Lung (tissue), 13 donors: ENCODE data around the gene VARS1. TPM values are rescaled to one million over a fixed set of nuclear protein-coding genes. Genes with fewer than 3 reads are reported as not detected.

Source experiments
- ATAC-seq: fragments of 200-7000 bp; cut with Tn5 transposase; one replicate; pipeline ENCODE4 v1.9.1; 2020; ENCODE audit warnings: moderate number of reproducible peaks; ENCODE audit not compliant: insufficient read depth, low FRiP score
- DNase-seq, 3 donors: peaks; one replicate each; pipeline ENCODE4 v3.0.0-alpha.2; 2013 to 2017
- H3K27ac ChIP-seq, 2 donors: one replicate each; pipeline ENCODE4 v1.5.1; 2013; ENCODE audit warnings: mild to moderate bottlenecking in 2 of 2, moderate library complexity in 2 of 2, control low read depth in 1 of 2, inconsistent platforms in 1 of 2, low read depth in 1 of 2, low read length in 1 of 2
- H3K27me3 ChIP-seq, 3 donors: one replicate each; pipeline ENCODE4 v1.5.1; 2013; ENCODE audit warnings: low read length in 2 of 3; ENCODE audit not compliant: control insufficient read depth in 3 of 3, insufficient read depth in 3 of 3
- H3K36me3 ChIP-seq, 4 donors: one replicate each; pipeline ENCODE4 v1.5.1; 2013; ENCODE audit warnings: low read length in 4 of 4, mild to moderate bottlenecking in 1 of 4, moderate library complexity in 1 of 4; ENCODE audit not compliant: control insufficient read depth in 4 of 4, insufficient read depth in 4 of 4
- H3K4me1 ChIP-seq, 5 donors: one replicate each; pipeline ENCODE4 v1.5.1; 2013; ENCODE audit warnings: low read length in 5 of 5, mild to moderate bottlenecking in 2 of 5, moderate library complexity in 1 of 5; ENCODE audit not compliant: control insufficient read depth in 5 of 5, insufficient read depth in 5 of 5
- H3K4me3 ChIP-seq: one replicate; pipeline ENCODE4 v1.5.1; 2013; ENCODE audit warnings: mild to moderate bottlenecking, control low read depth, moderate library complexity
- H3K9ac ChIP-seq, 2 donors: one replicate each; pipeline ENCODE4 v1.5.1; 2013; ENCODE audit warnings: low read length in 2 of 2, control low read depth in 1 of 2; ENCODE audit not compliant: insufficient read depth in 1 of 2
- H3K9me3 ChIP-seq, 4 donors: one replicate each; pipeline ENCODE4 v1.5.1; 2013; ENCODE audit warnings: low read length in 3 of 4, mild to moderate bottlenecking in 1 of 4, moderate library complexity in 1 of 4; ENCODE audit not compliant: control insufficient read depth in 4 of 4, insufficient read depth in 3 of 4
- WGBS, 2 donors: extraction: QIAGEN DNeasy Blood & Tissue Kit; methylation state at CpG; one replicate each; pipeline ENCODE4 v1.1.7; 2013; 5-methylcytosine and 5-hydroxymethylcytosine counted together
- polyA plus RNA-seq, 2 donors: library from polyadenylated mRNA; stranded (reverse); fragments of 200-250 nt; gene quantifications; one replicate each; pipeline ENCODE4 v1.2.1, GENCODE V29; 2013
- small RNA-seq: library from RNA; depleted of rRNA; stranded (forward); fragments of <200 nt; gene quantifications from one replicate; pipeline ENCODE3, GENCODE V24; 2014; ENCODE audit warnings: low replicate concordance
- total RNA-seq, 2 donors: library from RNA; depleted of rRNA in 1 of 2; stranded (reverse); fragments of >200 nt in 1 of 2; gene quantifications; one replicate each; pipeline ENCODE4 v1.2.1, GENCODE V29; 2014 to 2021
- TF ChIP-seq, protein P1 (sequence below): IDR thresholded peaks from 2 replicates; pipeline ENCODE4 v1.5.1; 2012; ENCODE audit warnings: mild to moderate bottlenecking; ENCODE audit errors: control extremely low read depth, extremely low read depth
- donor health status: control.
- donor health status: control.
- donor health status: Bipolar disorder and iron deficiency.
- donor health status: healthy.
- donor health status: DM: yes; HTN: yes; CAD: no.

The VARS1 gene
- total and polyA plus RNA-seq, 4 donors: 32.2 to 95.4 (median 41.0) TPM

DNA sequence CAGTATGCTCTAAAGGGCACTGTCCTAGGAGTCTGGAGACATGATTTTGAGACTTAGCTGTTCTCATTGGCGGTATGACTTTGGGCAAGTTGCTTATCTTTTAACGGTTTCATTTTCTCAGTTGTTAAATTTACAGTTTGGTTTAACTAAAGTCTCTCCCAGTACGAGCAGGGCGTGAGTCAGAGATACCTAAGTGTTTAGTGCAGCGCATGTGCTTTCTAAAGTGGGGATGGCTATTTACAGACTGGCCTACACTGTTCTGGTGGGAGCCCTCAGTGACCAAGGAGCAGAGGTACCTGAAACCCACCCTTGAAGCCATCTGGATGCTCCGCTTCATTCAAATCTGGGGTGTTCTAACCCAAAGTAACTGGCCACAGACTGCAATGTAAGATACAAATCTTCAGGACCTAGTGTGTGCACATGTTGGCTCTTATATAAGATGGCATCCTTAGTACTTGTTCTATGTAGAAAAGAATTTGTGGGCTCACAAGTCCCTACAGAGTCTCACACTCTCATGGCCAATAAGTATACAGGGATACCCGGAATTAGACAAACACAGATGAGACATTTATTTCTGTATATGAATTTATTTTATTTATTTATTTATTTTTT lies 45.0 kb downstream of the VARS1 start:
- DNase-seq (no peak), ATAC-seq (no peak)
- H3K9me3 ChIP-seq: no peaks in the 10 kb centered on the region
- no peak overlapping the region for H3K27ac ChIP-seq
- H3K4me3 ChIP-seq: no peak overlapping the region
- H3K27me3 ChIP-seq: no peaks in the 10 kb centered on the region
- TF ChIP-seq, protein P1, sequence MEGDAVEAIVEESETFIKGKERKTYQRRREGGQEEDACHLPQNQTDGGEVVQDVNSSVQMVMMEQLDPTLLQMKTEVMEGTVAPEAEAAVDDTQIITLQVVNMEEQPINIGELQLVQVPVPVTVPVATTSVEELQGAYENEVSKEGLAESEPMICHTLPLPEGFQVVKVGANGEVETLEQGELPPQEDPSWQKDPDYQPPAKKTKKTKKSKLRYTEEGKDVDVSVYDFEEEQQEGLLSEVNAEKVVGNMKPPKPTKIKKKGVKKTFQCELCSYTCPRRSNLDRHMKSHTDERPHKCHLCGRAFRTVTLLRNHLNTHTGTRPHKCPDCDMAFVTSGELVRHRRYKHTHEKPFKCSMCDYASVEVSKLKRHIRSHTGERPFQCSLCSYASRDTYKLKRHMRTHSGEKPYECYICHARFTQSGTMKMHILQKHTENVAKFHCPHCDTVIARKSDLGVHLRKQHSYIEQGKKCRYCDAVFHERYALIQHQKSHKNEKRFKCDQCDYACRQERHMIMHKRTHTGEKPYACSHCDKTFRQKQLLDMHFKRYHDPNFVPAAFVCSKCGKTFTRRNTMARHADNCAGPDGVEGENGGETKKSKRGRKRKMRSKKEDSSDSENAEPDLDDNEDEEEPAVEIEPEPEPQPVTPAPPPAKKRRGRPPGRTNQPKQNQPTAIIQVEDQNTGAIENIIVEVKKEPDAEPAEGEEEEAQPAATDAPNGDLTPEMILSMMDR: no peak
- WGBS, 2 donors: 89 to 97% methylated on average over 7 of the region's 7 CpGs
- H3K36me3 ChIP-seq: peaks cover 0 to 5% (median 2%) of the 10 kb centered on the region in 4 donors
- H3K4me1 ChIP-seq: no peaks in the 10 kb centered on the region
- H3K9ac ChIP-seq: no peak overlapping the region

DNA sequence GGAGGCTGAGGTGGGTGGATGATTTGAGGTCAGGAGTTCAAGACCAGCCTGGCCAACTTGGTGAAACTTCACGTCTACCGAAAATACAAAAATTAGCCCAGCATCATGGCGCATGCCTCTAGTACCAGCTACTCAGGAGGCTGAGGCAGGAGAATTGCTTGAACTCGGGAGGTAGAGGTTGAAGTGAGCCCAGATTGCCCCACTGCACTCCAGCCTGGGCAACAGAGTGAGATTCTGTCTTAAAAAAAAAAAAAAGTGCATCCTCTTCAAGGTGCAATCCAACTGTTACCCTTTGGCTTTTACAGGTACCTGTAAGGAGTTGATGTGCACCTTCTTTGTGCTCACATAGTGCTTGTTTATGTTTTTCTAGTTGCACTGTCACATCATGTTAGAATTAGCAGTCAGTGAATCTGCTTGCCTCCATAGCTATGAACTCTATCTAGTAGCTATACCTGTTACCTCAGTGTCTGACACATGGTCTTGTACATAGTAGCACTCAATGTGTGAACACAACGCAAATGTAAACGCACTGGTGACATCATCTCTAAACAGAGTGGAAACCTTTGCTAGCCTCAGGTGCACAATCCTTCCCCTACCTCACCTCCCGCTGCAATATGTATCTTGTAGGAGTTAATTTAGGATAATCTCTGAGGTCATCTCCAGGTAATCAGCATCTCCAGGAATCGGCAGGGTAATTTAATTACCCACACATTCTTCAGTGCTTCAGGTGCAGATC lies 46.1 kb downstream of the VARS1 start:
- Histone ChIP-seq H3K9me3 (no peaks in the 10 kb centered on the region), H3K9ac (no peak overlapping the region), H3K27me3 (no peaks in the 10 kb centered on the region), H3K27ac (no peak overlapping the region), H3K4me3 (no peak overlapping the region), H3K4me1 (no peaks in the 10 kb centered on the region), H3K36me3 (peaks cover 0 to 5% (median 2%) of the 10 kb centered on the region in 4 donors)
- no peak for DNase-seq
- 91 to 92% methylated on average over 8 of the region's 8 CpGs for WGBS, 2 donors
- ATAC-seq: no peak
- TF ChIP-seq, protein P1: no peak

Small RNAs within 50 kb of the gene (small RNA-seq; reads per million reads assigned to genes)
- gene MSH5-SAPCD1 (not detected), gene RF00019 (not detected), gene RNU6-850P (not detected), gene SAPCD1 (not detected), gene SNORD48 (146 reads per million, percentile 98 among the genes with 10 or more reads in this experiment), gene SNORD52 (not detected)

Other genes starting within 250 kb of the VARS1 start
Only the 30 nearest of the 42 such genes appear.
- gene PRRC2A, start 175.0 kb downstream of the VARS1 start, total RNA-seq: 100 to 1,000 TPM in 1 of 2 donors, 10 to 100 TPM in 1; 73.7 to 157 TPM
- 100 to 1,000 TPM in 1 of 2 donors, 10 to 100 TPM in 1; 90.4 to 115 TPM for gene PRRC2A, start 175.0 kb downstream of the VARS1 start, polyA plus RNA-seq
- 100 to 1,000 TPM; 164 to 259 TPM for gene BAG6, start 143.1 kb downstream of the VARS1 start, total RNA-seq
- gene BAG6, start 143.1 kb downstream of the VARS1 start, polyA plus RNA-seq: 100 to 1,000 TPM; 189 to 322 TPM
- 1 to 10 TPM; 1.3 to 2.5 TPM for gene APOM, start 139.9 kb downstream of the VARS1 start, total RNA-seq
- 1 to 10 TPM; 2.2 to 8.8 TPM for gene APOM, start 139.9 kb downstream of the VARS1 start, polyA plus RNA-seq
- 10 to 100 TPM; 18.9 to 26.8 TPM for gene C6orf47, start 135.0 kb downstream of the VARS1 start, total RNA-seq
- gene C6orf47, start 135.0 kb downstream of the VARS1 start, polyA plus RNA-seq: 10 to 100 TPM; 23.5 to 24.5 TPM
- 10 to 100 TPM; 13.3 to 16.6 TPM for gene GPANK1, start 130.8 kb downstream of the VARS1 start, total RNA-seq
- gene GPANK1, start 130.8 kb downstream of the VARS1 start, polyA plus RNA-seq: 10 to 100 TPM; 12.7 to 15.7 TPM
- gene CSNK2B, start 129.7 kb downstream of the VARS1 start, total RNA-seq: 100 to 1,000 TPM; 114 to 123 TPM
- 100 to 1,000 TPM; 150 to 154 TPM for gene CSNK2B, start 129.7 kb downstream of the VARS1 start, polyA plus RNA-seq
- gene LY6G5B, start 125.8 kb downstream of the VARS1 start, total RNA-seq: 10 to 100 TPM in 1 of 2 donors, 1 to 10 TPM in 1; 5.7 to 13.7 TPM
- gene LY6G5B, start 125.8 kb downstream of the VARS1 start, polyA plus RNA-seq: 1 to 10 TPM; 7.6 to 8.8 TPM
- 1 to 10 TPM; 3.0 to 5.0 TPM for gene LY6G5C, start 114.7 kb downstream of the VARS1 start, total RNA-seq
- gene LY6G5C, start 114.7 kb downstream of the VARS1 start, polyA plus RNA-seq: 1 to 10 TPM; 2.8 to 3.9 TPM
- 10 to 100 TPM; 49.5 to 57.7 TPM for gene ABHD16A, start 92.4 kb downstream of the VARS1 start, total RNA-seq
- 10 to 100 TPM; 30.6 to 68.6 TPM for gene ABHD16A, start 92.4 kb downstream of the VARS1 start, polyA plus RNA-seq
- under 1 TPM in 1 of 2 donors, not detected in 1; 0.21 TPM for gene LY6G6F, start 88.9 kb downstream of the VARS1 start, total RNA-seq
- 1 to 10 TPM in 1 of 2 donors, not detected in 1; 2.2 TPM for gene LY6G6F, start 88.9 kb downstream of the VARS1 start, polyA plus RNA-seq
- gene LY6G6D, start 80.4 kb downstream of the VARS1 start, total RNA-seq: not detected
- not detected for gene LY6G6D, start 80.4 kb downstream of the VARS1 start, polyA plus RNA-seq
- not detected for gene LY6G6C, start 74.0 kb downstream of the VARS1 start, total RNA-seq
- gene LY6G6C, start 74.0 kb downstream of the VARS1 start, polyA plus RNA-seq: under 1 TPM; 0.14 to 0.16 TPM
- 1 to 10 TPM in 1 of 2 donors, under 1 TPM in 1; 0.64 to 1.1 TPM for gene MPIG6B, start 72.4 kb downstream of the VARS1 start, total RNA-seq
- gene MPIG6B, start 72.4 kb downstream of the VARS1 start, polyA plus RNA-seq: 1 to 10 TPM in 1 of 2 donors, under 1 TPM in 1; 0.45 to 2.3 TPM
- gene DDAH2, start 66.5 kb downstream of the VARS1 start, total RNA-seq: 10 to 100 TPM; 60.3 to 80.0 TPM
- gene DDAH2, start 66.5 kb downstream of the VARS1 start, polyA plus RNA-seq: 100 to 1,000 TPM; 103 to 130 TPM
- gene CLIC1, start 59.2 kb downstream of the VARS1 start, total RNA-seq: 100 to 1,000 TPM; 231 to 368 TPM
- gene CLIC1, start 59.2 kb downstream of the VARS1 start, polyA plus RNA-seq: 100 to 1,000 TPM; 387 to 763 TPM
- gene MSH5, start 55.7 kb downstream of the VARS1 start, total RNA-seq: 10 to 100 TPM; 11.6 to 17.8 TPM
- 10 to 100 TPM in 1 of 2 donors, 1 to 10 TPM in 1; 4.5 to 15.1 TPM for gene MSH5, start 55.7 kb downstream of the VARS1 start, polyA plus RNA-seq
- 1 to 10 TPM; 1.7 to 4.4 TPM for gene SAPCD1, start 33.1 kb downstream of the VARS1 start, total RNA-seq
- gene SAPCD1, start 33.1 kb downstream of the VARS1 start, polyA plus RNA-seq: 1 to 10 TPM; 1.3 to 6.3 TPM
- 10 to 100 TPM in 1 of 2 donors, 1 to 10 TPM in 1; 4.6 to 14.2 TPM for gene VWA7, start 18.4 kb downstream of the VARS1 start, total RNA-seq
- 1 to 10 TPM; 2.2 to 6.7 TPM for gene VWA7, start 18.4 kb downstream of the VARS1 start, polyA plus RNA-seq
- gene LSM2, start 11.2 kb upstream of the VARS1 start, total RNA-seq: 10 to 100 TPM; 22.0 to 39.4 TPM
- 10 to 100 TPM; 52.0 to 66.7 TPM for gene LSM2, start 11.2 kb upstream of the VARS1 start, polyA plus RNA-seq
- gene HSPA1L, start 19.5 kb upstream of the VARS1 start, total RNA-seq: 1 to 10 TPM; 1.9 to 2.3 TPM
- 1 to 10 TPM; 1.0 to 1.2 TPM for gene HSPA1L, start 19.5 kb upstream of the VARS1 start, polyA plus RNA-seq
- 1,000 to 10,000 TPM in 1 of 2 donors, 100 to 1,000 TPM in 1; 118 to 1,149 TPM for gene HSPA1A, start 19.8 kb upstream of the VARS1 start, total RNA-seq
- gene HSPA1A, start 19.8 kb upstream of the VARS1 start, polyA plus RNA-seq: 100 to 1,000 TPM in 1 of 2 donors, 10 to 100 TPM in 1; 90.6 to 161 TPM
- 1,000 to 10,000 TPM in 1 of 2 donors, 10 to 100 TPM in 1; 99.7 to 1,377 TPM for gene HSPA1B, start 32.0 kb upstream of the VARS1 start, total RNA-seq
- 10 to 100 TPM; 33.2 to 99.0 TPM for gene HSPA1B, start 32.0 kb upstream of the VARS1 start, polyA plus RNA-seq
- gene NEU1, start 67.1 kb upstream of the VARS1 start, total RNA-seq: 10 to 100 TPM; 53.2 to 71.3 TPM
- 10 to 100 TPM; 69.6 to 82.5 TPM for gene NEU1, start 67.1 kb upstream of the VARS1 start, polyA plus RNA-seq
- gene SLC44A4, start 83.2 kb upstream of the VARS1 start, total RNA-seq: 100 to 1,000 TPM in 1 of 2 donors, 10 to 100 TPM in 1; 66.4 to 121 TPM
- 10 to 100 TPM; 22.2 to 33.0 TPM for gene SLC44A4, start 83.2 kb upstream of the VARS1 start, polyA plus RNA-seq
- gene EHMT2, start 101.9 kb upstream of the VARS1 start, total RNA-seq: 10 to 100 TPM; 37.6 to 43.4 TPM
- gene EHMT2, start 101.9 kb upstream of the VARS1 start, polyA plus RNA-seq: 10 to 100 TPM; 21.2 to 31.9 TPM
- gene ZBTB12, start 106.3 kb upstream of the VARS1 start, total RNA-seq: 1 to 10 TPM; 6.4 to 7.3 TPM
- 1 to 10 TPM; 2.8 to 3.9 TPM for gene ZBTB12, start 106.3 kb upstream of the VARS1 start, polyA plus RNA-seq
- gene C2, start 132.0 kb upstream of the VARS1 start, total RNA-seq: 100 to 1,000 TPM in 1 of 2 donors, 10 to 100 TPM in 1; 28.6 to 194 TPM
- 100 to 1,000 TPM in 1 of 2 donors, 10 to 100 TPM in 1; 69.1 to 230 TPM for gene C2, start 132.0 kb upstream of the VARS1 start, polyA plus RNA-seq
- gene CFB, start 150.3 kb upstream of the VARS1 start, total RNA-seq: 100 to 1,000 TPM; 212 to 255 TPM
- gene CFB, start 150.3 kb upstream of the VARS1 start, polyA plus RNA-seq: 100 to 1,000 TPM; 173 to 297 TPM
- gene NELFE, start 163.2 kb upstream of the VARS1 start, total RNA-seq: 10 to 100 TPM; 57.5 to 69.0 TPM
- gene NELFE, start 163.2 kb upstream of the VARS1 start, polyA plus RNA-seq: 10 to 100 TPM; 53.1 to 59.9 TPM
- gene SKIC2, start 163.4 kb upstream of the VARS1 start, total RNA-seq: 10 to 100 TPM; 28.1 to 70.6 TPM
- gene SKIC2, start 163.4 kb upstream of the VARS1 start, polyA plus RNA-seq: 10 to 100 TPM; 52.7 to 78.0 TPM